ENCODE measurements around the gene GMDS.

- TF ChIP-seq CTCF (IDR thresholded peaks at IDR 0.05) = no peak
- no peak for TF ChIP-seq POLR2A (IDR thresholded peaks at IDR 0.05)
Observed at GRCh38 chr6:1848752-1849151, 396.7 kb downstream of the GMDS start.
